Activated B cell treated with CpG ODN at 0.5 μM for 24 hours (primary cell): ENCODE results near the gene PFKFB3. TPM values are rescaled to one million over a fixed set of nuclear protein-coding genes. Genes with fewer than 3 reads are reported as not detected.
"Not testable (repeated sequence)": the region's sequence is repeated elsewhere in the genome, so short reads cannot be mapped to it uniquely, and the experiment has no call there.

Experiments used
- ATAC-seq: fragments of 200-7000 bp; cut with Tn5 transposase; one replicate; pipeline ENCODE4 v1.10.0; 2021; ENCODE audit warnings: low read depth, mild to moderate bottlenecking, moderate library complexity
- CTCF ChIA-PET: fragments of 350-600 bp; sonication (Branson Sonifier 250); formaldehyde crosslinking; loops from one replicate; lab custom pipeline; 2021; ENCODE audit warnings: antibody characterized with exemption; lab: Charles Lee
- POLR2A ChIA-PET: fragments of 350-600 bp; sonication (Branson Sonifier 250); formaldehyde crosslinking; loops from one replicate; lab custom pipeline; 2021; ENCODE audit warnings: antibody characterized with exemption; lab: Charles Lee
- DNase-seq: peaks from one replicate; pipeline ENCODE4 v3.0.0; 2022
- H3K27ac Mint-ChIP-seq: one replicate; pipeline ENCODE4 v1.8.0; 2020; ENCODE audit warnings: mixed read lengths
- H3K27me3 Mint-ChIP-seq: one replicate; pipeline ENCODE4 v1.8.0; 2021; ENCODE audit warnings: mixed read lengths
- H3K36me3 Mint-ChIP-seq: one replicate; pipeline ENCODE4 v1.8.0; 2021; ENCODE audit warnings: low read depth, mixed read lengths
- H3K4me1 Mint-ChIP-seq: one replicate; pipeline ENCODE4 v1.8.0; 2021; ENCODE audit warnings: mixed read lengths
- H3K4me3 Mint-ChIP-seq: one replicate; pipeline ENCODE4 v1.8.0; 2020; ENCODE audit warnings: mild to moderate bottlenecking, mixed read lengths
- H3K9me3 Mint-ChIP-seq: one replicate; pipeline ENCODE4 v1.8.0; 2020; ENCODE audit warnings: mixed read lengths
- intact Hi-C: fragments of 100-400 bp; cut with micrococcal nuclease; formaldehyde crosslinking; loops from one replicate; pipeline ENCODE4 v1.15.1; 2024
- total RNA-seq: library from RNA; stranded (reverse); gene quantifications from 2 replicates; pipeline ENCODE4 v1.2.3, GENCODE V29; 2022
- TF ChIP-seq, protein P1 (sequence below): fragments of 200-600 bp; IDR thresholded peaks from one replicate; pipeline ENCODE4 v1.8.0; 2022; ENCODE audit warnings: antibody characterized with exemption, mild to moderate bottlenecking

The PFKFB3 gene
- total RNA-seq, 1 donor from 2014 or later, result 105 TPM

- TF ChIP-seq, protein P1, sequence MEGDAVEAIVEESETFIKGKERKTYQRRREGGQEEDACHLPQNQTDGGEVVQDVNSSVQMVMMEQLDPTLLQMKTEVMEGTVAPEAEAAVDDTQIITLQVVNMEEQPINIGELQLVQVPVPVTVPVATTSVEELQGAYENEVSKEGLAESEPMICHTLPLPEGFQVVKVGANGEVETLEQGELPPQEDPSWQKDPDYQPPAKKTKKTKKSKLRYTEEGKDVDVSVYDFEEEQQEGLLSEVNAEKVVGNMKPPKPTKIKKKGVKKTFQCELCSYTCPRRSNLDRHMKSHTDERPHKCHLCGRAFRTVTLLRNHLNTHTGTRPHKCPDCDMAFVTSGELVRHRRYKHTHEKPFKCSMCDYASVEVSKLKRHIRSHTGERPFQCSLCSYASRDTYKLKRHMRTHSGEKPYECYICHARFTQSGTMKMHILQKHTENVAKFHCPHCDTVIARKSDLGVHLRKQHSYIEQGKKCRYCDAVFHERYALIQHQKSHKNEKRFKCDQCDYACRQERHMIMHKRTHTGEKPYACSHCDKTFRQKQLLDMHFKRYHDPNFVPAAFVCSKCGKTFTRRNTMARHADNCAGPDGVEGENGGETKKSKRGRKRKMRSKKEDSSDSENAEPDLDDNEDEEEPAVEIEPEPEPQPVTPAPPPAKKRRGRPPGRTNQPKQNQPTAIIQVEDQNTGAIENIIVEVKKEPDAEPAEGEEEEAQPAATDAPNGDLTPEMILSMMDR, result no peak
- peaks cover 34% of the 10 kb centered on the region for H3K4me1 Mint-ChIP-seq
- DNase-seq (no peak), ATAC-seq (no peak)
- POLR2A ChIA-PET, result interaction anchor here (0.8 to 2.9 kb wide), 13 partner anchors 8 to 239 kb away, joined by 3 to 34 read pairs (median 4); partner anchors contain the start of gene PFKFB3
- H3K4me3 Mint-ChIP-seq, result peak overlapping the region; percentile 80
- H3K27me3 Mint-ChIP-seq, result no peaks in the 10 kb centered on the region
- H3K36me3 Mint-ChIP-seq, result peaks cover 10% of the 10 kb centered on the region
- CTCF ChIA-PET, result interaction anchor here (2.1 to 2.2 kb wide), 2 partner anchors 11 to 239 kb away, joined by 7 to 21 read pairs; no protein-coding TSS in a partner anchor
- peak overlapping the region; percentile 77 for H3K27ac Mint-ChIP-seq
- no peaks in the 10 kb centered on the region for H3K9me3 Mint-ChIP-seq
- intact Hi-C loops, result loop anchor here (1.0 to 5.0 kb wide), 8 partner anchors 11 to 1310 kb away; partner anchors contain the start of genes IL15RA, PFKFB3 and RBM17
These were observed 40.0 kb upstream of the PFKFB3 start for GRCh38 chr10:6162589-6163356.

- CTCF ChIA-PET, result interaction anchor here (0.8 to 2.2 kb wide), 4 partner anchors 12 to 238 kb away, joined by 3 to 21 read pairs (median 5); partner anchors contain the start of gene PFKFB3
- Mint-ChIP-seq H3K4me1 (peaks cover 34% of the 10 kb centered on the region), H3K4me3 (peak overlapping the region; percentile 96), H3K27me3 (no peaks in the 10 kb centered on the region), H3K27ac (peak overlapping the region; percentile 97), H3K9me3 (no peaks in the 10 kb centered on the region), H3K36me3 (peaks cover 12% of the 10 kb centered on the region)
- TF ChIP-seq, protein P1, result no peak
- POLR2A ChIA-PET, result interaction anchor here (0.5 to 2.9 kb wide), 23 partner anchors 9 to 243 kb away, joined by 3 to 34 read pairs (median 4); partner anchors contain the start of gene PFKFB3
- ATAC-seq (peak; percentile 98), DNase-seq (peak; percentile 90)
- intact Hi-C loops, result loop anchor here (1.0 to 5.0 kb wide), 8 partner anchors 12 to 1309 kb away; partner anchors contain the start of genes IL15RA, PFKFB3 and RBM17
These were observed 39.1 kb upstream of the PFKFB3 start for GRCh38 chr10:6163364-6164270.

- TF ChIP-seq, protein P1, result no peak
- ATAC-seq, result no peak
- Mint-ChIP-seq H3K27me3 (no peaks in the 10 kb centered on the region), H3K36me3 (peaks cover 12% of the 10 kb centered on the region), H3K27ac (peak overlapping the region; percentile 97), H3K9me3 (no peaks in the 10 kb centered on the region), H3K4me3 (peak overlapping the region; percentile 96), H3K4me1 (peaks cover 37% of the 10 kb centered on the region)
- intact Hi-C loops, result loop anchor here (5.0 kb wide), 3 partner anchors 112 to 1308 kb away; partner anchors contain the start of gene IL15RA
- POLR2A ChIA-PET, result interaction anchor here (0.5 to 2.9 kb wide), 14 partner anchors 15 to 237 kb away, joined by 3 to 34 read pairs (median 5); partner anchors contain the start of gene PFKFB3
- no peak for DNase-seq
- CTCF ChIA-PET, result interaction anchor here (0.8 to 2.1 kb wide), 3 partner anchors 38 to 237 kb away, joined by 3 to 7 read pairs (median 3); partner anchors contain the start of gene PFKFB3
These were observed 38.2 kb upstream of the PFKFB3 start for GRCh38 chr10:6164271-6165095.

DNA sequence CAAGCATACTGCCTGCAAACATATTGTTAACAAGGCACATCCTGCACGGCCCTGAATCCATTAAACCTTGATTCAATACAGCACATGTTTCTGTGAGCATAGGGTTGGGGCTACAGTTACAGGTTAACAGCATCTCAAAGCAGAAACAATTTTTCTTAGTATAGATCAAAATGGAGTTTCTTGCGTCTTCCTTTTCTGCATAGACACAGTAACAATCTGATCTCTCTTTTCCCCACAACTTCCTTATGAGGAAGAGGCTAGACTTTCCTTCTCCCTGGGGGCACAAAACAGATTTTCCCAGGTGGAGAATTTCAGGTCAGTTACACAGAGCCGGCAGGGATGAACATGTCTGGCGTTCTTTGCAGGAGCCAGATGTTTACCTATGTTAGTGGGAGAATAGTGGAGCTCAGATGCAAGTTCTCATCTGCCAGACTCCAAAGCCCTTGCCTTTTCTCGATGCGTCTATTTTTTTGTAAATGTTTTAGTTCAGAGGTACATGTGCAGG is 37.5 kb upstream of the PFKFB3 start:
- H3K4me1 Mint-ChIP-seq, result peaks cover 39% of the 10 kb centered on the region
- H3K27me3 Mint-ChIP-seq, result no peaks in the 10 kb centered on the region
- TF ChIP-seq, protein P1, result no peak
- peak overlapping the region; percentile 97 for H3K27ac Mint-ChIP-seq
- peak overlapping the region; percentile 96 for H3K4me3 Mint-ChIP-seq
- ChIA-PET POLR2A (interaction anchor here (0.6 to 1.1 kb wide), 2 partner anchors 20 to 38 kb away, joined by 3 read pairs; no protein-coding TSS in a partner anchor), CTCF (no interaction called here)
- DNase-seq (no peak), ATAC-seq (no peak)
- no peaks in the 10 kb centered on the region for H3K9me3 Mint-ChIP-seq
- H3K36me3 Mint-ChIP-seq, result peaks cover 12% of the 10 kb centered on the region
- intact Hi-C loops, result no loop called here

- peaks cover 43% of the 10 kb centered on the region for H3K4me1 Mint-ChIP-seq
- H3K27ac Mint-ChIP-seq, H3K4me3 Mint-ChIP-seq, DNase-seq, H3K9me3 Mint-ChIP-seq, intact Hi-C loops, ATAC-seq, H3K27me3 Mint-ChIP-seq, CTCF ChIA-PET: not testable (repeated sequence)
- POLR2A ChIA-PET, result interaction anchor here (0.6 to 1.3 kb wide), 4 partner anchors 9 to 38 kb away, joined by 3 read pairs; no protein-coding TSS in a partner anchor
- H3K36me3 Mint-ChIP-seq, result peaks cover 12% of the 10 kb centered on the region
These were observed 36.8 kb upstream of the PFKFB3 start for GRCh38 chr10:6165933-6166332.
